Measurements from ENCODE around the gene RYR3. TPM values are rescaled to one million over a fixed set of nuclear protein-coding genes. Genes with fewer than 3 reads are reported as not detected.

Gene RYR3
- total and polyA plus RNA-seq, 2 of the 13 experiments (the other 11 are each of a cell fraction or from before 2014, with no cell fraction given) = not detected

GRCh38 chr15:33440900-33441299, 130.1 kb downstream of the RYR3 start:
- Histone ChIP-seq H3K4me3 (replicated peaks in 1 of 3; ENCODE audit: insufficient read depth in 1 of 3, low read depth in 2 of 3, low read length in 3 of 3) (no peak overlapping the region), H2AFZ (ENCODE audit: low read length) (no peak overlapping the region), H3K27me3 (ENCODE audit: control insufficient read depth in 1 of 2, insufficient read depth in 2 of 2, low read length in 2 of 2) (no peaks in the 10 kb centered on the region), H4K20me1 (ENCODE audit: insufficient read depth, low read length) (no peaks in the 10 kb centered on the region), H3K4me2 (ENCODE audit: low read depth, low read length) (no peak overlapping the region), H3K27ac (ENCODE audit: extremely low read length, insufficient read depth, low read length) (no peak overlapping the region), H3K4me1 (ENCODE audit: insufficient read depth, low read length) (no peaks in the 10 kb centered on the region), H3K9me3 (ENCODE audit: low read length) (no peaks in the 10 kb centered on the region), H3K79me2 (ENCODE audit: insufficient read depth, low read length) (no peaks in the 10 kb centered on the region), H3K36me3 (replicated peaks in 1 of 2; ENCODE audit: control insufficient read depth in 1 of 2, insufficient read depth in 2 of 2, low read length in 2 of 2) (no peaks in the 10 kb centered on the region), H3K9ac (ENCODE audit: insufficient read depth, low read depth, low read length) (no peak overlapping the region)
- 60% methylated on average over 4 of the region's 4 CpGs for WGBS (ENCODE audit: low lambda C conversion rate)
- in situ Hi-C loops (cut with HindIII; ENCODE audit: extremely low pct_ligation_motif_present, low pct_unique_long_range_greater_than_20kb) (no loop called here), intact Hi-C loops (cut with micrococcal nuclease; ENCODE audit: unreplicated experiment) (no loop called here)
- ChIA-PET CTCF (ENCODE audit: low intra/inter-chr PET ratio, low total read pairs) (no interaction called here), POLR2A (no interaction called here)
- TF ChIP-seq ZNF746 (CRISPR knock-in tag; IDR thresholded peaks at IDR 0.05) (no peak), ZMAT5 (CRISPR knock-in tag; IDR thresholded peaks at IDR 0.05; ENCODE audit: borderline replicate concordance, low read depth) (no peak), CBX2 (IDR thresholded peaks at IDR 0.05; ENCODE audit: low read depth, low read length) (no peak), CBX2 (CRISPR knock-in tag; IDR thresholded peaks at IDR 0.05; ENCODE audit: low read depth) (no peak), ZNF484 (CRISPR knock-in tag; IDR thresholded peaks at IDR 0.05; ENCODE audit: borderline replicate concordance, low read depth) (no peak), ZFP36L2 (CRISPR knock-in tag; IDR thresholded peaks at IDR 0.05) (no peak), ZNF280B (CRISPR knock-in tag; IDR thresholded peaks at IDR 0.05; ENCODE audit: borderline replicate concordance) (no peak), PLSCR1 (CRISPR knock-in tag; IDR thresholded peaks at IDR 0.05; ENCODE audit: borderline replicate concordance) (no peak), ZNF816 (CRISPR knock-in tag; IDR thresholded peaks at IDR 0.05; ENCODE audit: borderline replicate concordance) (no peak), ZNF567 (CRISPR knock-in tag; IDR thresholded peaks at IDR 0.05; ENCODE audit: borderline replicate concordance) (no peak), REXO4 (CRISPR knock-in tag; IDR thresholded peaks at IDR 0.05; ENCODE audit: borderline replicate concordance) (no peak), ZNF503 (CRISPR knock-in tag; IDR thresholded peaks at IDR 0.05) (no peak), PAF1 (CRISPR knock-in tag; IDR thresholded peaks at IDR 0.05) (no peak), RBAK (CRISPR knock-in tag; IDR thresholded peaks at IDR 0.05) (no peak), ZNF496 (CRISPR knock-in tag; IDR thresholded peaks at IDR 0.05; ENCODE audit: insufficient replicate concordance) (no peak), ZBTB49 (CRISPR knock-in tag; IDR thresholded peaks at IDR 0.05; ENCODE audit: borderline replicate concordance) (no peak), DR1 (CRISPR knock-in tag; IDR thresholded peaks at IDR 0.05) (no peak)
- FAIRE-seq (no peak), DNase-seq (ENCODE audit: low spot score) (no peak), ATAC-seq (no peak)
- BruUV-seq (replicated peaks) = no TSS peak

Data from HepG2 (cell line).